Glutamatergic neuron (in vitro differentiated cells): ENCODE measurements around the gene ROM1. TPM values are rescaled to one million over a fixed set of nuclear protein-coding genes. Genes with fewer than 3 reads are reported as not detected.

ENCODE experiments used
- DNase-seq: peaks from one replicate; pipeline ENCODE4 v3.0.0; 2022
- H3K27ac Mint-ChIP-seq: one replicate; pipeline ENCODE4 v1.8.0; 2020; ENCODE audit warnings: mild to moderate bottlenecking, mixed read lengths, inconsistent platforms; ENCODE audit not compliant: unreplicated experiment
- H3K27me3 Mint-ChIP-seq: one replicate; pipeline ENCODE4 v1.8.0; 2020; ENCODE audit warnings: mild to moderate bottlenecking, moderate library complexity, mixed read lengths, inconsistent platforms; ENCODE audit not compliant: unreplicated experiment
- H3K36me3 Mint-ChIP-seq: one replicate; pipeline ENCODE4 v1.8.0; 2020; ENCODE audit warnings: mild to moderate bottlenecking, mixed read lengths, inconsistent platforms; ENCODE audit not compliant: unreplicated experiment
- H3K4me1 Mint-ChIP-seq: one replicate; pipeline ENCODE4 v1.8.0; 2020; ENCODE audit warnings: mild to moderate bottlenecking, low read depth, mixed read lengths, inconsistent platforms; ENCODE audit not compliant: unreplicated experiment
- H3K4me3 Mint-ChIP-seq: one replicate; pipeline ENCODE4 v1.8.0; 2020; ENCODE audit warnings: mild to moderate bottlenecking, mixed read lengths, inconsistent platforms; ENCODE audit not compliant: unreplicated experiment
- H3K9me3 Mint-ChIP-seq: one replicate; pipeline ENCODE4 v1.8.0; 2020; ENCODE audit warnings: mild to moderate bottlenecking, moderate library complexity, mixed read lengths, inconsistent platforms; ENCODE audit not compliant: unreplicated experiment
- CTCF ChIP-seq: fragments of 200-600 bp; sonication (generic); IDR thresholded peaks from one replicate; pipeline ENCODE4 v1.5.0; 2021; ENCODE audit not compliant: partially characterized antibody, unreplicated experiment
- total RNA-seq: library from RNA; stranded (reverse); fragmentation: NEBNext Ultra II Directional; extraction: Animal tissue kit (Norgen Biotek cat#: 25700); gene quantifications from one replicate; pipeline ENCODE4 v1.2.1, GENCODE V29; 2021; ENCODE audit not compliant: unreplicated experiment

Gene ROM1
- total RNA-seq, 1 donor from 2014 or later, result 1.3 TPM

DNA sequence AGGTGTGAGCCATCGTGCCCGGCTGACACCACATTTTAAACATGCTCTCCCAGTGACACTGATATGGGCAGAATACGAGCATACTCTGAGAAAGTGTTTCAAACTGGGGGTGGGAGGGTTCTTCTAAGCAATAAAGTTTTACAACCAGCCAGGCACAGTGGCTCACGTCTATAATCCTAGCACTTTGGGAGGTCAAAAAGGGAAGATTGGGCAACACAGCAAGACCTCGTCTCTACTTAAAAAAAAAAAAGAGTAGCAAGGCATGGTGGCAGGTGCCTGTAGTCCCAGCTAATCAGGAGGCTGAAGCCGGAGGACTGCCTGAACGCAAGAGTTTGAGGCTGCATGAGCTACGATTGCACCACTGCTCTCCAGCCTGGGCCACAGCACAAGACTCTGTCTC is 31.2 kb downstream of the ROM1 start:
- TF ChIP-seq CTCF, result no peak
- Mint-ChIP-seq H3K4me3 (peak overlapping the region; percentile 15), H3K27ac (no peak overlapping the region), H3K4me1 (peaks cover 10% of the 10 kb centered on the region), H3K27me3 (peaks cover 8% of the 10 kb centered on the region), H3K9me3 (peaks cover 7% of the 10 kb centered on the region), H3K36me3 (peaks cover 3% of the 10 kb centered on the region)
- DNase-seq, result no peak

- Mint-ChIP-seq H3K27ac (peak overlapping the region; percentile 95), H3K27me3 (peaks cover 8% of the 10 kb centered on the region), H3K4me3 (peak overlapping the region; percentile 99), H3K4me1 (peaks cover 10% of the 10 kb centered on the region), H3K9me3 (peaks cover 7% of the 10 kb centered on the region), H3K36me3 (no peaks in the 10 kb centered on the region)
- DNase-seq, result no peak
- TF ChIP-seq CTCF, result no peak
Observed at GRCh38 chr11:62645671-62645945, 32.6 kb downstream of the ROM1 start.

DNA sequence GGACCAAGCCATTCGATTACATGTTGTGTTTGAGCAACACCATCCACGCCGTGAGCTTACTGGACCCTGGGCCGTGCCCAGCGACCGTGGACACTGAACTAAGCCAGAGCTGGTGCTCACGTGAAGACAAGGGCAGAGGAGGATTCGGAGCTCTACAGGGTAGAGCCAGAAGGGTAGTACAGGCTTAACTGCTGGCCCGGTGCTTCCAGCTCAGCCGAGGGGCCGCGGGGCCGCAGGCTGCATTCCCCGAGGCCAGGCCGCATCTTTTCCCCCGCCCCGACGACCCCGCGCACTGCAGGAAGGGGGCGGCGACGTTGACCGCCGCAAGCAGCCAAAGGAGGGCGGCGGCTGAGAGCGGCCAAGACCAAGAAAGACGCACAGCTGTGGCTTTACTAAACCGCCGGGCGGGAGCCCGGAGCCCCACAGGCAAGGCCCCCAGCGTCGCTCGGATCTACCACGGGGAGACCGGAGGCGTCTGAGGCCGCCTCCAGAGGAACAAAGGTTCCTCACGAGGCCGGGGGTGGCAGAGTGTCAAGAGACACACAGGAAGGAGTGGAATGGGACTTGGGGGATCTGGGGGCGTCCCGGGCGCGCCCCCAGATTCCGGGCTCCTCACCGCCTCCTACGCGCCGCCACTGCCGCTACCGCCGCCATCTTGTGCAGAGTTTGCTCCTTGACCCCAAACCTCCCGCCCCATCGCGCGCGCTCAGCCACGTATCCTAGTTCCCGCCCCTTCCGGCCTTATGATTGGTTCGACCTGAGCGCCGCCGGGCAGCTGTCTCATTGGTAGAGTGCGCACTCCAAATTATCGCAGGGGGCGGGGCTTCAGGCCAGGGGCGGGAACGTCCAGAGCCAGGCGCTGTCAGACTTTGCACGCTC is 33.1 kb downstream of the ROM1 start, which contains the start of gene GANAB:
Gene GANAB (minus strand): TSS at position 668 of the 879 bp plus-strand sequence. CDS start 14 bp downstream, at position 654.
- peak within 1 kb of the TSS; percentile 99 for H3K4me3 Mint-ChIP-seq
- no peaks in the 10 kb centered on the region for H3K36me3 Mint-ChIP-seq
- peaks cover 10% of the 10 kb centered on the region for H3K4me1 Mint-ChIP-seq
- peak; percentile 18 for TF ChIP-seq CTCF
- peak; percentile 99 for DNase-seq
- peak within 1 kb of the TSS; percentile 95 for H3K27ac Mint-ChIP-seq
- H3K9me3 Mint-ChIP-seq, result peaks cover 7% of the 10 kb centered on the region
- H3K27me3 Mint-ChIP-seq, result peaks cover 8% of the 10 kb centered on the region

DNA sequence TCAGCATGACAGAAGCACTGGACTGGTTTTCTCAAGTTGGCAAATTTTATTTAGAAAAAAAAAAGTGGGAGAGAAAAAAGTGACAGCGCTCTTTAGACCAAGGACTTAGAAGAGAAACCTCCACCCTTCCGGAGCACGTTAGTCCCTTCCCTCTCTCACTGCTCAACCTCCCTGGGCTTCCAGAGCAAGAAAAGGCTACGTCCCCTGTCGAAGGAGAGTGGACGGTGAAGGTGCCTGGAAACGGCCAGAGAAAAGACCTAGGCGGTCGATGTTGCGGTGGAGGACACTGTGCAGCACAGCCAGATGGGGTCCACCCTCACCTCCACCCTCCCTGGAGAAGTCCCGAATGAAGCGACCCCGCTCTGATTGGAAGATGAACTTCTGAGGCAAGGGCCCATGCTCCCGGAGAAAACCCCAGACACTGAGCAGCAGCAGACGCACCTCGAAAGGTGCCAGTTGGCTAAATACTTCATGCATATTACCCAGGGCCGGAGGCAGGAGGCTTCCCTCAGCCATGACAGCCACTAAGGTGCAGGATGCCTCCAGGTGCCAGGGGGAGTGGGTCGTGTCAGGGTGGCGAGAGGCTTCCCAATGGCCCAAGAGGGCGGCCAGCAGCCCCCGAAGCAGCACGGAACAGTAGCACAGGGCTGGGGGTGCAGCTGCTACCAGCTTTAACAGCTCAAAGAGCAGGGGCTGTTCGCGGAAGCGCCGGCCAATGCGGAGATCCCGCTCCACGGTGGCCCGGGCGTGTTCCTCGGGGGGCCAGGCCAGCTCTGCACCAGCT is 34.0 kb downstream of the ROM1 start:
- peaks cover 10% of the 10 kb centered on the region for H3K4me1 Mint-ChIP-seq
- peak overlapping the region; percentile 99 for H3K4me3 Mint-ChIP-seq
- no peak overlapping the region for H3K27ac Mint-ChIP-seq
- H3K9me3 Mint-ChIP-seq, result peaks cover 7% of the 10 kb centered on the region
- H3K36me3 Mint-ChIP-seq, result no peaks in the 10 kb centered on the region
- no peak for DNase-seq
- peaks cover 8% of the 10 kb centered on the region for H3K27me3 Mint-ChIP-seq
- TF ChIP-seq CTCF, result no peak
